HG03108 (cell line): ENCODE data around the gene STAP1.
"Not testable (repeated sequence)": the region's sequence is repeated elsewhere in the genome, so short reads cannot be mapped to it uniquely, and the experiment has no call there.

Experiments used
- ATAC-seq: cut with Tn5 transposase; IDR thresholded peaks from one replicate; pipeline ENCODE4 v1.9.1; 2021; ENCODE audit warnings: moderate library complexity; ENCODE audit not compliant: unreplicated experiment

The STAP1 gene, protein sequence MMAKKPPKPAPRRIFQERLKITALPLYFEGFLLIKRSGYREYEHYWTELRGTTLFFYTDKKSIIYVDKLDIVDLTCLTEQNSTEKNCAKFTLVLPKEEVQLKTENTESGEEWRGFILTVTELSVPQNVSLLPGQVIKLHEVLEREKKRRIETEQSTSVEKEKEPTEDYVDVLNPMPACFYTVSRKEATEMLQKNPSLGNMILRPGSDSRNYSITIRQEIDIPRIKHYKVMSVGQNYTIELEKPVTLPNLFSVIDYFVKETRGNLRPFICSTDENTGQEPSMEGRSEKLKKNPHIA

DNA sequence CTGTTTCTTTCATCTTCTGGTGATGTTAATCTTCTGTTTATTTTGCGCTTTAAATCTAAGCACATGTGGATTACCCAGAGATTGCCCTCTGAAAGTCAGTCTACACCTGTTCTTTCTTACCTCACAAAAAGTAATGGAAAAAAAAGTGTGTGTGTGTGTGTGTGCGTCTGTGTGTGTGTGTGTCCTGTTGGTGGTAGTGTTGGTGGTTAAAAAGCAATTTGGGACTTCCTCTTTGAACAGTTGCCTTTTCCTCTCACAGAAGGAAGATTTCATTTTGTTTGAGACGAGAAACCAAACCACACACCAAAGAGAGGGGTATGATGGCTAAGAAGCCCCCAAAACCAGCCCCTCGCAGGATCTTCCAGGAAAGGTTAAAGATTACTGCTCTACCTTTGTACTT, at the start of gene STAP1:
Gene STAP1, plus strand, starts transcription at position 235 of the 400 bp plus-strand sequence. Its CDS starts 83 bp downstream, at position 318.
- peak; percentile 42 for ATAC-seq

DNA sequence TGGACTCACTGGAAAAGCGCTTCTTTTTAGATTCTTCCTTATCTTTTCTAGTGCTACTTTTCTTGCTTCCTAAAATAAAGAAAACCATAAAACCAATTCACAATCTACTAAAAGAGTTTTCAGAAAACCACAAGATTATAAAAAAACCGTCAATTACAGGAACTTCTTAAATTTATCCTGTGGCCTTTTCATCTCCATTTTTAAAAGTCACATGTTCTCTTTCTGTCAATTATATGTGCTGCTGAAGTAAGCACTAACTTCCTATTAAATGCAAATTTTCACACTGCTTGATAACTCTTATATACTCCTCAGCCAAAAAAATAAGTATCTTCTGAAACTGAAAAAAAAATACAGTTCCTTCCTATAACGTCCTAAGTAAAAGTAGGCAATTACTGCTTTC, 46.0 kb upstream of the STAP1 start:
- no peak for ATAC-seq

DNA sequence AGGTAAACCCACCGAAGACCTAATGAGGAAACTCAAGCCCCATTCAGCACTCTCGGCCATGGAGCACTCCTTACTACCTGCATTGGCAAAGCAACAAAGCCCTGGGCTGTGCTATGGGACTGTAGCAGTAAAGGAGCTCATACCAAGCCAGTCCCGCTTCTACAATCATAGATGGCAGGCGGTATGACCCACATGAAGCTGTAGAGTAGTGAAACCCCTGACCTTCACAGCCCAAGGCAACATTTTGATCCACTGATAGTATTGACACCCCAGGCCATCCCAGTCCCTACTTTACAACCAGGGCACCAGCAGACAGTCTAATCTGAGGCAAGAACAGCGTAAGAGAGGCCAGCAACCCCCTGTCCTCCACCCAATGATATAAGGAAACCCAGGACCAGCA, 38.4 kb upstream of the STAP1 start:
- ATAC-seq, result no peak

DNA sequence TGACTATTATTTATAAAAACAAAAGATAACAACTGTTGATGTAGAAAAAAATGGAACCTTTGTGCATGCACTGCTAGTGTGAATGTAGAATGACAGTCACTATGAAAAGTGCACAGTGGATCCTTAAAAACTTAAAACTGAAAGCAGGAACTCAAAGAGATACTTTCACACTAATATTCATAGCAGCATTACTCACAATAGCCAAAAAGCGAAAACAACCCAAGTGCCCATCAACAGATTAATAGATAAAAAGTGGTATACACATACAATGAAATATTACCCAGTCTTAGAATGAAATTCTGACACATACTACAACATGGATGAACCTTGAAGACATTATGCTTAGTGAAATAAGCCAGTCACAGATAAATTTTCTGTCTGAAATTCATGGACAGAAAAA, 37.0 kb upstream of the STAP1 start:
- ATAC-seq, result peak; percentile 61

DNA sequence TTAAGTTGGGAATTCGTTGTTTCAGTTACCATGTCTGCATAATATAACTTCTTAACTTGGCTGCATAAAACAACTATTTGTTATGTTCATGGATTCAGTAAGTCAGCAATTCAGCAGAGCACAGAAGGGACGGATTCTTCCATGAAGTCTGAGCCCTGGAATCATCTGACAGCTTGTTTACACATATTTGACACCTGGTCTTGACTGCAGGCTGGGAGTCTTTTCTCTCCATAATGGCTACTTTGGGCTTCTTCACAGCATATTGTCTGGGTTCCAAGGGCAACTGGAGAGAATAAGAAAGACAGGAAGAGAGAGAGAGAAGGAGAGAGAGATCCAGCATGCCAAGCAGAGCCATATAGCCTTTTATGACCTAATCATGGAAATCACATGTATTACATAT, 36.3 kb upstream of the STAP1 start:
- no peak for ATAC-seq

DNA sequence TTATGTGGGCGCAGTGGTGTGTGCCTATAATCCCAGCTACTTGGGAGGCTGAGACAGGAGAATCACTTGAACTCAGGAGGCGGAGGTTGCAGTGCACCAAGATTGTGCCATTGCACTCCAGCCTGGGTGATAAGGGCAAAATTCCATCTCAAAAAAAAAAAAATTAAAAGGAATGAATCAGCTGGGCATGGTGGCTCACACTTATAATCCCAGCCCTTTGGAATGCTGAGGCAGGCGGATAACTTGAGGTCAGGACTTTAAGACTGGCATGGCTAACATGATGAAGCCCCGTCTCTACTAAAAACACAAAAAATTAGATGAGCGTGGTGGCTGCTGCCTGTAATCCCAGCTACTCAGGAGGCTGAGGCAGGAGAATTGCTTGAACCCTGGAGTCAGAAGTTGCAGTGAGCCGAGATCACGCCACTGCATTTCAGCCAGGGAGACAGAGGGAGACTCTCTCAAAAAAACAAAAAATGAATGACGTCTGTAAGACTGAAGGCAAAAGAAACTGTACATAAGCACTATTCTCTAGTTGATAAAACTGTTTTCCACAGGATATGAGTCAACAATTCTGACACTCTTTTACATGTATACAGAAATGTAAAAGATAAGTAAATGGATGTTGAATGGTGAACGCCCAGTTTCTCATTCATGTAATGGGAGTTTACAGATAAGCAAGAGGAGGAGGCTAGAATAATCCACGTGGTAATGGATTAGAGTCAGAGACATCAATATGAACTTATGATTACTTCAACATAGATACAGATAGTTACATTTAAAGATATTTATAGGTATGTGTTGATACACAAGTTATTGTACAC, 35.5 kb upstream of the STAP1 start:
- no peak for ATAC-seq

DNA sequence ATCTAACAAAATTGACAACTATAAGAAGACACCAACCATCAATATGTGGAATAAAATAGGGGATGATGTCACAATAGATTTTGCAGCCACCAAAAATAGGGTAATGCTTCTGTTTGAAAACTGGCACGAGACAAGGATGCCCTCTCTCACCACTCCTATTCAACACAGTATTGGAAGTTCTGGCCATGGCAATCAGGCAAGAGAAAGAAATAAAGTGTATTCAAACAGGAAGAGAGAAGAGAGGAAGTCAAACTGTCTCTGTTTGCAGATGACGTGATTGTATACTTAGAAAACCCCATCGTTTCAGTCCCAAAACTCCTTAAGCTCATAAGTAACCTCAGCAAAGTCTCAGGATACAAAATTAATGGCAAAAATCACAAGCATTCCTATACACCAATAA, 34.4 kb upstream of the STAP1 start:
- not testable (repeated sequence) for ATAC-seq

DNA sequence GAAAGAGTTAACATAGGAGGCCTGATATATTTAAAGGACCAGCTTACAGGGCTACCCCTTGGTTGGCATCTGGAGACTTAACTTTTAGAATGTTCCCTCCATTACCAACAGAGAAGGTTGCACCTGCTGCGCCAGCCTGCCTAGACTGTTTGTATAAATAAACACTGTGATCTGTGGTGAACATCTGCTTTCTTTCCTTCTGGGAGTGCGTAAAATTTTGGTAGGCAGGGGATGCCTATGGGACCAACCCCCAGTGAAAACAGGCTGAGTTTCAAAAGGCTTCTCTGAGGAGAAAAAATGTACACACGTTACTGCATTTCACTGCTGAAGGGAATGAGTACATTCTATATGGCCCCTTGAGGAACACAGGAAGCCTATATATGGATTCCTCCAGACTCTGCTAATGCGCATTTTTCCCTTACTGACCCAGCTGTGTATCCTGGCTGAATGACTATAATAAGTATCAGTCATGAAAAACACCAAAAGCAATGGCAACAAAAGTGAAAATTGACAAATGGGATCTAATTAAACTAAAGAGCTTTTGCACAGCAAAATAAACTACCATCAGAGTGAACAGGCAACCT, 27.1 kb upstream of the STAP1 start:
- ATAC-seq, result no peak

DNA sequence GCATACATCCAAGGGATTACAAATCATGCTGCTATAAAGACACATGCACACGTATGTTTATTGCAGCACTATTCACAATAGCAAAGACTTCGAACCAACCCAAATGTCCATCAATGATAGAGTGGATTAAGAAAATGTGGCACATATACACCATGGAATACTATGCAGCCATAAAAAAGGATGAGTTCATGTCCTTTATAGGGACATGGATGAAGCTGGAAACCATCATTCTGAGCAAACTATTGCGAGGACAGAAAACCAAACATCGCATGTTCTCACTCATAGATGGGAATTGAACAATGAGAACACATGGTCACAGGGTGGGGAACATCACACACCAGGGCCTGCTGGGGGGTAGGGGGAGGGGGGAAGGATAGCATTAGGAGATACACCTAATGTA, 26.1 kb upstream of the STAP1 start:
- not testable (repeated sequence) for ATAC-seq

DNA sequence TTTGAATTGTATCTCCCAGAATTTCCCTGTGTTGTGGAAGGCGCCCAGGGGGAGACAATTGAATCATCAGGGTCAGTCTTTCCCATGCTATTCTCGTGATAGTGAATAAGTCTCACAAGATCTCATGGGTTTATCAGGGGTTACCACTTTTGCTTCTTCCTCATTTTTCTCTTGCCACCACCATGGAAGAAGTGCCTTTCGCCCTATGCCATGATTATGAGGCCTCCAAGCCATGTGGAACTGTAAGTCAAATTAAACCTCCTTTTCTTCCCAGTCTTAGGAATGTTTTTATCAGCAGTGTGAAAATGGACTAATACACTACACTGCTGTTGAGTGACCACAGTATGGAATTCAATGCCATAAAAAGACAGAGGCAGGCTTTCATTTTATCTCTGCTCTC, 25.4 kb upstream of the STAP1 start:
- ATAC-seq, result no peak

DNA sequence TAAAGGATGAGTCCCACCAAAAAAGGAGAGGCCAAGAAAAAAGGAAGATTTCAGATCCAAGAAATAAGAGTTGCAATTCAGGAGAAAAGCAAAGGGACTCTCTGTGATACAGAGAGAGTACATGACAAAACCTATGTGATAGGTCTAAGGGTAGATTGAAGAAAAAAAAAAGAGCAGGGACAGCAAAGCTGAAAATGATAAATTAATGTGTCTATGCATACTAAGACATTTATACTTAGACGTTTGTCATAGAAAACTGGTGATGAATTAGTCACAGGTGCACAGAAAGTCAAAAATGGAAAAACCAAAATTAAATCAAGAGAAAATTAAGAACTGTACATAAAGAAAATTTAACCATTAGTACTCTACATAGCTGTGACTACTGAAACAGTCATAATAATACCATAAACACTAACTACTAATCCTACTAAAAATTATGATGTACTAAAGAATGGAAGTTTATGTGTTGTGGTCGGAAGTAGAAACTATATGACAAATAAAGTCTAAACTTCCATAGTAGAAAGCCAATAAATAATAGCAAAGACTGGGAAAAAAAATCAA, 23.2 kb upstream of the STAP1 start:
- no peak for ATAC-seq

DNA sequence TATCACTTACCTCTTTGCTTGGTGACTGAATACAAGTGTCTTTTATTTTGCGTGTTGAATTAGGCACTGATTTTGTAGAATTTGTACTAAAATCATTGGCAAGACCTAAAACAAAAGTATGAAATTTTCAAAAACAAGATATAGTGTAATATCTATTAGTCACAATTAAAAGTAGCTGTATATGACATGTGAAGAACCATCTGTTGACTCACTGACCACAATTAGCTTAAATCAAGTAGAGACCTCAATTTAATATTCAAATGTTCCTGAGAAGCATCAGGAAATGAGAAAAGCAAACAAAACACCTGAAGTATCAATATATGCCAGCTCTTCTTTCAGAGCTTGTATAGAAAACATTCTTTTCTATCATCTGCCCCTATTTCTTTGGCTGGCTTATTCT, 18.7 kb upstream of the STAP1 start:
- no peak for ATAC-seq

DNA sequence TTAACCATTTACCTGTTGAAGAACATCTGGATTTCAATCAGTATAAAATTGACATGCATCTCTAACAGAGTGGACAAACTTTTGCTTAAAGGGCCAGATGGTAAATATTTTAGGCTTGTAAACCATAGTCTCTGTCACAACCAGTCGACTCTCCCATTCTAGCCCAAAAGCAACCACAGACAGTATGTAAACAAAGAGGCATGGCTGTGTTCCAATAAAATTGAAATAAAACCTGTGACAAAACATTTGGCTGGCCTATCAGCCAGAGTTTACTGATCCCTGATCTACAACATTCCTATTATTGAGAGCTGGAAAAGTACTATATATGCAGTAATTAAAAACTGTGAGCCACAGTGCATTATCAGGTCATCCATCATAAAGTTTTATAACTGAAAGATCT, 16.5 kb upstream of the STAP1 start:
- no peak for ATAC-seq

DNA sequence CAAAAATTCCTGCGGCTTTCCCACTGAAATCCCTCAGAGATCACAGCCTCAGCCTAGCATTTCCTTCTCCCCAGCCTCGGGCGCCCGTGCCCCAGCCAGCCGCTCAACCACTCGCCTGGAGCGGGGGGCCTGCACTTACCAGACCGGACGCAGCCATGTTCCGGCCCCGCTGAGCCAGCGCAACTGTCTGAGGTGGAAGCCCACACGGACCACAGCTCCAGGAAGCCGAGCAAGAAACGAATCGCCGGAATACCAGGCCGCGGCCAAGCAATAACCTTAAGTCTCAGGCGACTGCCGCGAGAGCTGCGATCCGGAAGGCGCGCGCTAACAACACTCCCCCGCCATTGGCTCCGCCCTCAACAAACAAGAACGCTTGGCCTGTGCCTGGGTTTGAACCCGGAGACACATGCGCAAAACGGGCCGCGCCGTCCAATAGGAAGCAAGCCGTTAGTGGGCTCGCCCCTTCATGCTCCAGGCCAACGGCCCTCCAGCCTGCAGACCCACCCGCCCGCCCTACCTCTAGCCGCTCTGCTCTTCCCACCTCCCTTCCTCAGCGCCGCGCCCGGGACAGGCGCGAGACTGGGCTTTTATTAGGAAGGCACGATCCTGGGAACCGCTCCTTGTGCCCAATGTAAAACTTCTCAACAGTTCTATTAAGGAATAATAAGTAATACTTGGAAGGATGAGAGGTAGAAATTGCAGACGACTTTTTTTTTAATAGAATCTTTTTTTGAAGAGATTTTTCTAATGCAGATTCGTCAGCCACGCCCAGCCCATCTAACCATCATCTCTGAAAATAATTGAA, 13.1 kb upstream of the STAP1 start, which contains the start of gene CENPC:
Gene CENPC, minus strand, starts transcription at position 305 of the 805 bp plus-strand sequence. Its CDS starts 148 bp downstream, at position 157.
- ATAC-seq, result peak; percentile 95

DNA sequence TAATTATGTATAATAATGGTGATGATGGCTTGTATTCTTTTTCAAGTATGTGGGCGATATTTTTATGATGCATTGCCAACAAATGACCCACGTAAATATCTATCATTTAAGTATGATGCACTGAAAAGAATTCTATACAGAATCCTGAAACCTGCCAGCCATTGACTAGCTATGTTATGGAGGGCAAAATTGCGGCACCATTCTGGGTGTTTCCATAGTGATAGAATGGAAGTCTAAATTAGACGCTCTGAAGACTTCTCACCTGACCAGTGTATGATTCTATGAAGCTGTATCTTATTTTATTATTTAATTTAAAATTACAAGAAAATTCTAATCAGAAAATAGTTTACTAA, 12.5 kb upstream of the STAP1 start:
- ATAC-seq, result no peak

DNA sequence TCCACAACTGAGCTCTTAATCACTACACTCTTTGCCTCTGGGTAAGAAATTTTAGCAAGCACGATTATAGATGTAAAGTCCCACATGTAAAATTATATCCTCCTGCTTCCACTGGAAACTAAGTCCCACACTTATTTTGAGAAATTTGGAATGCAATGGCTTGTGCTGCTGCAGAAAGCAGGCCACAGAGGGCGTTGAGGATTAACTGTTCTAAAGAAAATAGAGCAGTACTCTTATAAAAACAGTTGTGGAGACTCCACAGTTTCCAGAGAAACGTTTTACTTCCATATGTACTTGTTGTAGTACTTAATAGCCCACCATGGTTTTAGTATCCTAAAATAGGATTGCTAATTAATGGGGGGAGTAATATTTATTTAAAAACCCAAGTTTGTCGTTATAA, 11.6 kb upstream of the STAP1 start:
- ATAC-seq, result no peak

DNA sequence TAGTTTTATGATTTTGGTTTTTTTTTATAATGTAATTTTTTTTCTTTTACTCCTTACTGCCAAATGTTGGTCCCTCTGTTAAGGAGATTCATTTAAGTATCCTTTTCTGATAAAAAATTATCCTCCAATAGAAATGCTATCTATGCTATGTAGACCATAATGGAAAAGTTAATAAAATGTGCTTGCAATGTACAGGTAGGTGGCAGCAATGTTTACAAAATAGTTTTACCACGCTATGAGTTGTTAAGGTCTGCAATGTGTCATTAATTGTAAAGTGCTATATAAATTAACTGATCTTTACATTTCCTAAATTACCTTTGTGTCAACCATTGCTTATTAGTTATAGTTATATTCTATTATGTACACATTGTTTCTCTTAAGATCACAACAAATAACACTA, 9.4 kb upstream of the STAP1 start:
- ATAC-seq, result peak; percentile 25

DNA sequence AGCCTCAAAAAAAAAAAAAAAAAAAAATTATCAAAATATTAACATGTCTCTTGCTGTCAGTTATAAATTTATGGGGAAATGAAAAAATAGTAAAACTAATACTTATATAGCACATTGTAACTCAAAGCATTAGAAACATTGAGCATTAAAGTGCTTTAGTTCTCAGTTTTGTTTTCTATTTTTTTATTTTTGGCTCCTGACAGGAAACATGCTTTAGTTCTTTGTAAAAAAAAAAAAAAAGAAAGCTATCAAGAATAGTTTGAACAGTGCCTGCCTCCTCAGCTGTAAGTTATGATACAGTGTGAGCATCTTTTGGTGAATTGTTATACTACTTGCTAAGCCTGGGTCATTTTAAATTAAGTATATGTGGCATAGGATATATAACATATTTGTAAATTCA, 8.1 kb upstream of the STAP1 start:
- peak; percentile 37 for ATAC-seq

DNA sequence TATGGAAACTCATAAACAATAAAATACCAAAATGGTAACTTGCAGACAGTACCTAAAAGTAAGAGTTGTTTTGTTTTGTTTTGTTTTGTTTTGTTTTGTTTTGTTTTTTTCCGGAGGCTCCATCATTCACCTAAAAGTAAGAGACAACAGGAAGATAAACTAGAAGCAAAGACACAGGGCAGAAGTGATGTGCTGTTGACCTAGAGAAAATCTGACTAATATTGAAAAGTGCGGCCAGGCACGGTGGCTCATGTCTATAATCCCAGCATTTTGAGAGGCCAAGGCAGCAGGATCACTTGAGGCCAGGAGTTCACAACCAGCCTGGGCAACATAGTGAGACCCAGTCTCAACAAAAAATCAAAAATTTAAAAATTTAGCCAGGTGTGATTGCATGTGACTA, 7.7 kb upstream of the STAP1 start:
- peak; percentile 31 for ATAC-seq

DNA sequence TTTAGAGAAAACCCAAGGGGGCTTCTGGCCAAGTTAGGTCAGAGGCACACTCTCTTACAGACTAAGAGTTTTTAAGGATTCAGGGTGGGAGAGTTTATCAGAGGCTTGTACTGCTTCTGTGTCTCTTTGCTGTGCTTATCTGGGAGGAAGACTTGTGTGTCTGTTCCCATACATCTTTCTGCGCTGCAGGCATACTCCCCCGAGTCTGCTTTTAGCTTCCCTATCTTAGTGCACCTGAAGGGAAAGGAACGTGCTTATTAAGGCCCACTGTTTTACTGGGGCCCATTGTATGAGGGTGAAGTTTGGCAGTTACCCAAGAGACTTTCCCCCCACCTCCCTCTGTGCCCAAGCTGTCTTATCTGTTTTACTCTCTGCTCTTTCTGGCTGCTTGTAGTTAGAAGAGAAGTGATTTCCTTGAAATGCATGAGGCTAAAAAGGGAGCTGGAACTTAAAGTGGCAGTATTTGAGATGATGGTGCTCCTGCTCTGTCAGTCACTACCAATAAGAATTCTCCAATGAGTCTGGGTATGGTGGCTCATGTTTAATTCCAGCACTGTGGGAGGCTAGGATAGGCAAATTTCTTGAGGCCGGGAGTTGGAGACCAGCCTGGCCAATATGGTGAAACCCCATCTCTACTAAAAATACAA, 6.3 kb upstream of the STAP1 start:
- ATAC-seq, result not testable (repeated sequence)
